H1 (cell line): ENCODE measurements around the gene CDH20. TPM values are rescaled to one million over a fixed set of nuclear protein-coding genes. Genes with fewer than 3 reads are reported as not detected.

ENCODE experiments used
- CTCF ChIA-PET: fragments of 300-600 bp; sonication (Branson Sonifier 250); formaldehyde crosslinking; loops from one replicate; lab custom pipeline; 2021; ENCODE audit not compliant: partially characterized antibody; lab: Charles Lee
- POLR2A ChIA-PET: fragments of 300-600 bp; sonication (Branson Sonifier 250); formaldehyde crosslinking; loops from one replicate; lab custom pipeline; 2021; ENCODE audit warnings: inconsistent platforms; ENCODE audit not compliant: partially characterized antibody; lab: Charles Lee
- DNase-seq, 2 experiments: peaks; one replicate each; pipeline versions ENCODE4 v3.0.0 to v3.0.0-alpha.2; 2010 to 2022; ENCODE audit warnings: low spot score in 2 of 2, low read depth in 1 of 2, mixed read lengths in 1 of 2
- FAIRE-seq: peaks from 2 replicates; lab custom pipeline; 2011; peaks lifted over from hg19 to GRCh38; lab: Jason Lieb, UNC
- H2AFZ ChIP-seq: 2 replicates; pipeline ENCODE4 v1.8.1; 2012; ENCODE audit warnings: low read length, inconsistent platforms
- H2AK5ac ChIP-seq: 2 replicates; pipeline ENCODE4 v1.6.1; 2013; ENCODE audit warnings: low read depth, low read length
- H2BK120ac ChIP-seq: replicated peaks from 2 replicates; pipeline ENCODE3; 2013; ENCODE audit warnings: low read depth, low read length, inconsistent platforms
- H2BK12ac ChIP-seq: 2 replicates; pipeline ENCODE4 v1.6.1; 2013; ENCODE audit warnings: low read depth, low read length
- H2BK15ac ChIP-seq: 2 replicates; pipeline ENCODE4 v1.6.1; 2013; ENCODE audit warnings: low read length
- H2BK20ac ChIP-seq: 2 replicates; pipeline ENCODE4 v1.6.1; 2013; ENCODE audit warnings: low read length
- H2BK5ac ChIP-seq: 2 replicates; pipeline ENCODE4 v1.6.1; 2013; ENCODE audit warnings: low read depth, low read length
- H3K14ac ChIP-seq: 2 replicates; pipeline ENCODE4 v1.6.1; 2013; ENCODE audit warnings: inconsistent platforms; ENCODE audit not compliant: insufficient read length
- H3K18ac ChIP-seq: 2 replicates; pipeline ENCODE4 v1.6.1; 2013; ENCODE audit warnings: low read length; ENCODE audit errors: extremely low read depth
- H3K23ac ChIP-seq: 2 replicates; pipeline ENCODE4 v1.6.1; 2013; ENCODE audit warnings: inconsistent platforms; ENCODE audit not compliant: insufficient read length
- H3K23me2 ChIP-seq: 2 replicates; pipeline ENCODE4 v1.6.1; 2013; ENCODE audit warnings: low read depth, low read length
- H3K27ac ChIP-seq: 2 replicates; pipeline ENCODE4 v1.6.1; 2011; ENCODE audit warnings: low read depth, low read length, inconsistent platforms
- H3K27me3 ChIP-seq, 4 experiments: replicated peaks in 1 of 4; 1 replicate in 1 of 4; 2 replicates in 3 of 4; pipeline versions ENCODE4 v1.6.1 to v1.8.1; 2011 to 2013; ENCODE audit warnings: low read length in 3 of 4, mild to moderate bottlenecking in 3 of 4, inconsistent platforms in 2 of 4, mixed read lengths in 2 of 4, moderate library complexity in 1 of 4; ENCODE audit not compliant: control insufficient read depth in 3 of 4, insufficient read depth in 3 of 4; ENCODE audit errors: extremely low read depth in 1 of 4
- H3K36me3 ChIP-seq, 4 experiments: 2 replicates each; pipeline versions ENCODE4 v1.6.1 to v1.8.1; 2011 to 2013; ENCODE audit warnings: mild to moderate bottlenecking in 4 of 4, low read length in 3 of 4, moderate library complexity in 2 of 4, control low read depth in 1 of 4, inconsistent platforms in 1 of 4; ENCODE audit not compliant: insufficient read depth in 4 of 4, control insufficient read depth in 2 of 4
- H3K4ac ChIP-seq: replicated peaks from 2 replicates; pipeline ENCODE3; 2013; ENCODE audit warnings: low read length, low read depth, mixed read lengths, inconsistent platforms; ENCODE audit not compliant: insufficient read length
- H3K4me1 ChIP-seq, 4 experiments: replicated peaks in 1 of 4; 1 replicate in 1 of 4; 2 replicates in 3 of 4; pipeline versions ENCODE4 v1.6.1 to v1.8.1; 2011 to 2013; ENCODE audit warnings: low read length in 3 of 4, inconsistent platforms in 2 of 4, mixed read lengths in 1 of 4; ENCODE audit not compliant: insufficient read depth in 4 of 4, control insufficient read depth in 3 of 4
- H3K4me2 ChIP-seq, 2 experiments: 2 replicates each; pipeline versions ENCODE4 v1.6.1 to v1.8.1; 2011 to 2013; ENCODE audit warnings: low read depth in 2 of 2, low read length in 2 of 2, control low read depth in 1 of 2, inconsistent platforms in 1 of 2, mild to moderate bottlenecking in 1 of 2; ENCODE audit not compliant: insufficient read depth in 1 of 2
- H3K4me3 ChIP-seq, 4 experiments: fragments of 200-600, 300-600 bp in 1 of 4; sonication (generic), shearing (Covaris generic), sonication (Bioruptor Twin) in 1 of 4; 2 replicates each; pipeline versions ENCODE4 v1.5.1 to v1.8.1; 2011 to 2016; ENCODE audit warnings: low read length in 4 of 4, low read depth in 3 of 4, control low read depth in 2 of 4, inconsistent platforms in 2 of 4, mild to moderate bottlenecking in 2 of 4, mixed read lengths in 1 of 4, moderate library complexity in 1 of 4; ENCODE audit not compliant: insufficient read depth in 2 of 4; ENCODE audit errors: extremely low read depth in 1 of 4
- H3K56ac ChIP-seq: replicated peaks from 2 replicates; pipeline ENCODE3; 2013; ENCODE audit warnings: low read depth, mild to moderate bottlenecking, mixed read lengths, low read length, inconsistent platforms; ENCODE audit not compliant: insufficient read length
- H3K79me1 ChIP-seq: 2 replicates; pipeline ENCODE4 v1.6.1; 2013; ENCODE audit warnings: low read depth, low read length, control low read depth
- H3K79me2 ChIP-seq, 2 experiments: 2 replicates each; pipeline versions ENCODE4 v1.6.1 to v1.8.1; 2012 to 2013; ENCODE audit warnings: low read length in 2 of 2, mild to moderate bottlenecking in 2 of 2, inconsistent platforms in 1 of 2; ENCODE audit not compliant: insufficient read depth in 2 of 2, control insufficient read depth in 1 of 2
- H3K9ac ChIP-seq, 4 experiments: replicated peaks in 1 of 4; 1 replicate in 1 of 4; 2 replicates in 3 of 4; pipeline versions ENCODE4 v1.6.1 to v1.8.1; 2011 to 2013; ENCODE audit warnings: low read depth in 3 of 4, low read length in 3 of 4, control low read depth in 2 of 4, mild to moderate bottlenecking in 2 of 4, moderate library complexity in 2 of 4, inconsistent platforms in 1 of 4; ENCODE audit errors: extremely low read depth in 1 of 4
- H3K9me3 ChIP-seq, 2 experiments: 2 replicates each; pipeline versions ENCODE4 v1.6.1 to v1.8.1; 2012 to 2013; ENCODE audit warnings: mild to moderate bottlenecking in 2 of 2, moderate library complexity in 2 of 2, control low read depth in 1 of 2, inconsistent platforms in 1 of 2, low read depth in 1 of 2, low read length in 1 of 2, mixed read lengths in 1 of 2; ENCODE audit not compliant: insufficient read depth in 2 of 2
- H4K20me1 ChIP-seq, 2 experiments: replicated peaks in 1 of 2; 2 replicates each; pipeline versions ENCODE3 to v1.8.1; 2011 to 2013; ENCODE audit warnings: inconsistent platforms in 2 of 2, low read length in 2 of 2, mild to moderate bottlenecking in 1 of 2; ENCODE audit not compliant: insufficient read depth in 2 of 2, control insufficient read depth in 1 of 2
- H4K5ac ChIP-seq: 2 replicates; pipeline ENCODE4 v1.6.1; 2013; ENCODE audit warnings: low read length, low read depth, mixed read lengths, inconsistent platforms; ENCODE audit not compliant: insufficient read length
- H4K8ac ChIP-seq: 2 replicates; pipeline ENCODE4 v1.8.0; 2013; ENCODE audit warnings: mild to moderate bottlenecking, moderate library complexity, low read length, inconsistent platforms; ENCODE audit not compliant: insufficient read depth; ENCODE audit errors: extremely low read depth
- H4K91ac ChIP-seq: replicated peaks from 2 replicates; pipeline ENCODE3; 2013; ENCODE audit warnings: low read length, mixed read lengths, inconsistent platforms; ENCODE audit not compliant: insufficient read length
- CBX5 ChIP-seq: fragments of 300-800, 300-1000 bp; sonication (generic); IDR thresholded peaks from 2 replicates; pipeline ENCODE4 v1.7.1; 2016; ENCODE audit warnings: antibody characterized with exemption, low read length, low read depth
- GTF2F1 ChIP-seq: IDR thresholded peaks from 2 replicates; pipeline ENCODE4 v1.6.1; 2012; ENCODE audit warnings: low read depth, low read length, improper control_type of control experiment, borderline replicate concordance
- RFX5 ChIP-seq: IDR thresholded peaks from 2 replicates; pipeline ENCODE4 v1.6.1; 2011; ENCODE audit warnings: low read depth, low read length, improper control_type of control experiment, borderline replicate concordance
- WGBS, 2 experiments: shearing (Covaris generic) in 1 of 2; methylation state at CpG; one replicate each; pipeline versions ENCODE4 v1.1.6 to v1.1.7; 2013 to 2015; ENCODE audit warnings: low lambda C conversion rate in 2 of 2, mixed read lengths in 2 of 2, inconsistent platforms in 1 of 2, low coverage in 1 of 2, missing lambda C conversion rate in 1 of 2; ENCODE audit not compliant: insufficient replicate concordance in 2 of 2, insufficient coverage in 1 of 2, insufficient read length in 1 of 2; ENCODE audit errors: extremely low coverage in 1 of 2, missing lambda C conversion rate in 1 of 2; 5-methylcytosine and 5-hydroxymethylcytosine counted together
- polyA plus RNA-seq, 7 experiments: library from polyadenylated mRNA; depleted of rRNA in 3 of 7; stranded (reverse) in 5 of 7; unstranded in 2 of 7; fragments of >200 nt in 5 of 7; fragments of 200-250 nt in 2 of 7; gene quantifications; 1 replicate in 5 of 7; 2 replicates in 1 of 7; 4 replicates in 1 of 7; pipeline versions ENCODE4 v1.2.1 to v1.2.3, GENCODE V29; 2011 to 2013; ENCODE audit warnings: missing spikeins in 2 of 7, mixed read lengths in 2 of 7
- total RNA-seq: library from RNA; stranded (reverse); fragmentation: NEBNext Ultra II Directional; extraction: Animal tissue kit (Norgen Biotek cat#: 25700); gene quantifications from 2 replicates; pipeline ENCODE4 v1.2.1, GENCODE V29; 2021

CDH20 gene
- total and polyA plus RNA-seq, 2 of the 8 experiments (the other 6 are each of a cell fraction or from before 2014, with no cell fraction given) = 0.07 to 0.12 TPM

GRCh38 chr18:61578846-61579245 lies 245.6 kb downstream of the CDH20 start:
- Histone ChIP-seq H2AFZ (no peak overlapping the region), H2BK5ac (no peak overlapping the region), H3K27ac (no peak overlapping the region), H2BK120ac (no peak overlapping the region), H3K14ac (no peak overlapping the region), H3K4me2 (no peak overlapping the region), H3K23me2 (no peaks in the 10 kb centered on the region), H2AK5ac (no peak overlapping the region), H3K79me1 (no peaks in the 10 kb centered on the region), H4K5ac (no peak overlapping the region), H3K4ac (no peak overlapping the region), H3K18ac (no peak overlapping the region), H4K91ac (no peak overlapping the region), H3K4me3 (no peak overlapping the region), H3K56ac (no peak overlapping the region), H2BK12ac (no peak overlapping the region), H3K27me3 (peaks cover 1 to 10% (median 8%) of the 10 kb centered on the region in 4 experiments; a peak in 6 of 7 replicates), H3K79me2 (no peaks in the 10 kb centered on the region), H3K36me3 (no peaks in the 10 kb centered on the region), H2BK20ac (no peak overlapping the region), H2BK15ac (no peak overlapping the region), H4K8ac (no peak overlapping the region), H4K20me1 (no peaks in the 10 kb centered on the region), H3K23ac (no peak overlapping the region), H3K9ac (no peak overlapping the region), H3K4me1 (peaks cover 0 to 3% (median 0%) of the 10 kb centered on the region in 4 experiments; a peak in 1 of 7 replicates), H3K9me3 (no peaks in the 10 kb centered on the region)
- POLR2A ChIA-PET = no interaction called here
- TF ChIP-seq GTF2F1 = no peak
- no peak for TF ChIP-seq CBX5
- TF ChIP-seq RFX5 = no peak
- WGBS, 2 experiments = 90% methylated on average over 2 of the region's 2 CpGs; no CpG with 5 or more reads in 1 of the 2 experiments
- CTCF ChIA-PET = interaction anchor here (0.6 to 1.2 kb wide), 3 partner anchors 11 to 118 kb away, joined by 3 to 4 read pairs (median 3); no protein-coding TSS in a partner anchor
- no peak for FAIRE-seq
- no peak for DNase-seq
